ENCODE results near the gene TIAM2. TPM values are rescaled to one million over a fixed set of nuclear protein-coding genes. Genes with fewer than 3 reads are reported as not detected.

TIAM2 gene
- polyA plus RNA-seq, 1 experiment, result 12.6 TPM

DNA sequence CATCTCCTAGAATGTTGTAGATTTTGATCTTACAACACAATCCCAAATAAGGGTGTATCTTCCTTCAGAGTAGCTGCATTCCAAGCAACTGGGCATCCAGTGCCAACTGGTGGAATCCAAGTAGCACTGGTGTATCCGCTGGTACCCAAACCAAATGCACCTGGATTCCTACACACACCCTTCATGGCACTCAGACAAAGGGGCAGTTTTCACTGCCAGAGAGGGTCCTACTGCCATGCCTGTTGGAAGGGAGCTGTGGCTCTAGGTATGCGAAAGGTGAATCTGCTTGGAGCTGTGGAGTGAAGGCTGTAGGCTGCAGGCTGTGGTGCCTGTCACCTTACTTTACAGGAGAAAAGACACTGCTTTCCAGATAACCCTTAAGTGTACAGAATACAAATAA lies 251.7 kb downstream of the TIAM2 start:
- Histone ChIP-seq H3K27ac (ENCODE audit: low read depth, low read length) (no peak overlapping the region), H3K4me3 (ENCODE audit: low read depth, low read length) (no peak overlapping the region), H3K27me3 (ENCODE audit: control insufficient read depth, insufficient read depth, low read length) (no peaks in the 10 kb centered on the region), H3K9me3 (ENCODE audit: control insufficient read depth, insufficient read depth, low read length) (no peaks in the 10 kb centered on the region; the same call in 1 of the 2 replicates)
- TF ChIP-seq, protein P1, sequence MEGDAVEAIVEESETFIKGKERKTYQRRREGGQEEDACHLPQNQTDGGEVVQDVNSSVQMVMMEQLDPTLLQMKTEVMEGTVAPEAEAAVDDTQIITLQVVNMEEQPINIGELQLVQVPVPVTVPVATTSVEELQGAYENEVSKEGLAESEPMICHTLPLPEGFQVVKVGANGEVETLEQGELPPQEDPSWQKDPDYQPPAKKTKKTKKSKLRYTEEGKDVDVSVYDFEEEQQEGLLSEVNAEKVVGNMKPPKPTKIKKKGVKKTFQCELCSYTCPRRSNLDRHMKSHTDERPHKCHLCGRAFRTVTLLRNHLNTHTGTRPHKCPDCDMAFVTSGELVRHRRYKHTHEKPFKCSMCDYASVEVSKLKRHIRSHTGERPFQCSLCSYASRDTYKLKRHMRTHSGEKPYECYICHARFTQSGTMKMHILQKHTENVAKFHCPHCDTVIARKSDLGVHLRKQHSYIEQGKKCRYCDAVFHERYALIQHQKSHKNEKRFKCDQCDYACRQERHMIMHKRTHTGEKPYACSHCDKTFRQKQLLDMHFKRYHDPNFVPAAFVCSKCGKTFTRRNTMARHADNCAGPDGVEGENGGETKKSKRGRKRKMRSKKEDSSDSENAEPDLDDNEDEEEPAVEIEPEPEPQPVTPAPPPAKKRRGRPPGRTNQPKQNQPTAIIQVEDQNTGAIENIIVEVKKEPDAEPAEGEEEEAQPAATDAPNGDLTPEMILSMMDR (IDR thresholded peaks at IDR 0.05; ENCODE audit: low read depth, low read length), result no peak
- ChIA-PET CTCF (interaction anchor here (0.9 to 2.4 kb wide), 4 partner anchors 69 to 571 kb away, joined by 5 to 89 read pairs (median 16); no protein-coding TSS in a partner anchor), POLR2A (interaction anchor here (1.7 to 2.0 kb wide), 2 partner anchors 58 to 69 kb away, joined by 7 to 15 read pairs; no protein-coding TSS in a partner anchor)
- no peak for DNase-seq (ENCODE audit: low read depth, low spot score)

DNA sequence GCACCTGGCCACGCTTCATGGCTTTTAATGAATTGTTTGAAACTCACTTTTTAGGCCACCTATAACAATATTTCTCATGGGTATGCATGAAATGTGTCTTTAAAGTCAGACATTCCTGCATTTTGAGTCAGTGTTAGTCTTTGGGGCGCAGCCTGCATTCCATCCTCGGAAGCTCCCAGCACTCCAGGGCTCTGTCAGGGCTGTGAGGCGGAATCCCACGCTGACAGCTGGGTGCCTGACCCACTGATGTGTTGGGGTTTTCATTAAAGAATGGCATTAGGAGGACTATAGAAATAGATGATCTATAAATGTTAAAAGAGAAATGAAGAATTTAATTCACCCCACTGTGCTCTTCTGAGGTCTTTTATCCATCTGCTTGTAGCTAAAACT lies 252.5 kb downstream of the TIAM2 start:
- ChIA-PET POLR2A (interaction anchor here (0.7 to 2.0 kb wide), 4 partner anchors 46 to 70 kb away, joined by 3 to 15 read pairs (median 6); no protein-coding TSS in a partner anchor), CTCF (interaction anchor here (0.6 to 2.4 kb wide), 38 partner anchors 10 to 855 kb away, joined by 3 to 89 read pairs (median 4); no protein-coding TSS in a partner anchor)
- DNase-seq (ENCODE audit: low read depth, low spot score), result peak; percentile 65
- H3K27ac ChIP-seq (ENCODE audit: low read depth, low read length), result peak overlapping the region; percentile 77
- TF ChIP-seq, protein P1 (IDR thresholded peaks at IDR 0.05; ENCODE audit: low read depth, low read length), result no peak
- H3K27me3 ChIP-seq (ENCODE audit: control insufficient read depth, insufficient read depth, low read length), result no peaks in the 10 kb centered on the region
- no peaks in the 10 kb centered on the region; the same call in 1 of the 2 replicates for H3K9me3 ChIP-seq (ENCODE audit: control insufficient read depth, insufficient read depth, low read length)
- no peak overlapping the region for H3K4me3 ChIP-seq (ENCODE audit: low read depth, low read length)

DNA sequence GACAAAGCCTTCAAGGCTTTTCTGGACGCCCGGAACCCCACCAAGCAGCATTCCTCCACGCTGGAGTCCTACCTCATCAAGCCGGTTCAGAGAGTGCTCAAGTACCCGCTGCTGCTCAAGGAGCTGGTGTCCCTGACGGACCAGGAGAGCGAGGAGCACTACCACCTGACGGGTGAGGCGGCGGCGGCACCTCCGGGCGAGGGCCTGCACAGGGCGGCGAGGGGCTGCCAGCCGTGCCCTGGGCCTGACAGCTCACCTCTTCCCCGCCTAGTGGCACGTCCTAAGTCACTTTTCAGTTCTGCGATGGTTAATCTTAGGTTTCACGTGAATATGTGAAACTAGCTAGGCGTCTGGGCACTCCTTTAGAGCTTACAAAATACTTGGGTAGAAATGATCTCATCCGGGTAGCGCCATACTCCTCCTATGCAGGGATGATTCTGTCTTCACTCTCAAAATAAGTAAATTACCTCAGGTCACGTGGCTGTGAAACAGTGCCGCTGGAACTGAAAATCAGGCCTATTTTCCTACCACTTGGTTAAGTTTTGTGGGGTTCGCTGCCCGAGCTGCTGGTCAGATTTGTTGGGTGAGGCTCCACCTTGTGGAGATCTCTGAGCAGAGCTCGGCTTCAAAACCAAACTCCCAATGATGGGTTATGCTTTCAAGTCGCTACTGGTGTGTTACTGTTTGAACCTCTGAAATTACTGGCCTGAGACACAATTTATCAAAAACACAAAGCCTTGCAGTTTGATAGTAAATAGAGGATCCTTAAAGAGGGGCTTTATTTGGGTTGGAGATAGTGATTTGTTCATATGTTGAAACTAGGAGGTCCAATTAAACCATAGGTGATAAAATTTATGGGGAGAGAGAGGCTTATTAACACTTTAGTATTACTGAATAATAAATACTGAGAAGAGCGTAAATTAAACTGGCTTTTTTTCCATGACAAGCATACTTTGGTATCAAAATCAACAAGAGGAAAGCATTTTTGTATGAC lies 253.2 kb downstream of the TIAM2 start:
- peak overlapping the region; percentile 77 for H3K27ac ChIP-seq (ENCODE audit: low read depth, low read length)
- H3K27me3 ChIP-seq (ENCODE audit: control insufficient read depth, insufficient read depth, low read length), result no peaks in the 10 kb centered on the region
- TF ChIP-seq, protein P1 (IDR thresholded peaks at IDR 0.05; ENCODE audit: low read depth, low read length), result peak; percentile 87
- no peaks in the 10 kb centered on the region; the same call in 1 of the 2 replicates for H3K9me3 ChIP-seq (ENCODE audit: control insufficient read depth, insufficient read depth, low read length)
- peak; percentile 62 for DNase-seq (ENCODE audit: low read depth, low spot score)
- POLR2A ChIA-PET, result interaction anchor here (0.7 to 2.0 kb wide), 4 partner anchors 47 to 71 kb away, joined by 3 to 15 read pairs (median 6); no protein-coding TSS in a partner anchor
- CTCF ChIA-PET, result interaction anchor here (0.6 to 2.4 kb wide), 40 partner anchors 9 to 856 kb away, joined by 3 to 89 read pairs (median 4); no protein-coding TSS in a partner anchor
- no peak overlapping the region for H3K4me3 ChIP-seq (ENCODE audit: low read depth, low read length)

GRCh38 chr6:155250701-155251381 lies 255.7 kb downstream of the TIAM2 start:
- H3K27me3 ChIP-seq (ENCODE audit: control insufficient read depth, insufficient read depth, low read length), result no peaks in the 10 kb centered on the region
- TF ChIP-seq, protein P1 (IDR thresholded peaks at IDR 0.05; ENCODE audit: low read depth, low read length), result no peak
- POLR2A ChIA-PET, result no interaction called here
- CTCF ChIA-PET, result interaction anchor here (0.7 to 2.6 kb wide), 8 partner anchors 17 to 383 kb away, joined by 3 to 11 read pairs (median 4); no protein-coding TSS in a partner anchor
- H3K27ac ChIP-seq (ENCODE audit: low read depth, low read length), result no peak overlapping the region
- no peak for DNase-seq (ENCODE audit: low read depth, low spot score)
- no peak overlapping the region for H3K4me3 ChIP-seq (ENCODE audit: low read depth, low read length)
- H3K9me3 ChIP-seq (ENCODE audit: control insufficient read depth, insufficient read depth, low read length), result no peaks in the 10 kb centered on the region; the same call in 1 of the 2 replicates
